ENCODE data around the gene SLC35D2. TPM values are rescaled to one million over a fixed set of nuclear protein-coding genes. Genes with fewer than 3 reads are reported as not detected.
"Not testable (repeated sequence)": the region's sequence is repeated elsewhere in the genome, so short reads cannot be mapped to it uniquely, and the experiment has no call there.

SLC35D2 gene
- total and polyA plus RNA-seq, 4 donors: 19.2 to 44.6 (median 27.5) TPM

- no peak for DNase-seq (ENCODE audit: low spot score)
- WGBS: 96% methylated on average over 6 of the region's 6 CpGs
- no peaks in the 10 kb centered on the region for H3K9me3 ChIP-seq (ENCODE audit: control insufficient read depth in 4 of 4, low read length in 3 of 4)
- no peaks in the 10 kb centered on the region for H3K4me1 ChIP-seq (ENCODE audit: control insufficient read depth in 4 of 4, insufficient read depth in 4 of 4, low read length in 3 of 4)
- peaks cover 3 to 33% (median 27%) of the 10 kb centered on the region in 4 donors for H3K36me3 ChIP-seq (ENCODE audit: control insufficient read depth in 4 of 4, insufficient read depth in 3 of 4, low read depth in 1 of 4, low read length in 3 of 4)
- TF ChIP-seq SP1 (IDR thresholded peaks at IDR 0.05): no peak
- TF ChIP-seq EGR1 (IDR thresholded peaks at IDR 0.05; ENCODE audit: low read depth in 2 of 2): no peak
- TF ChIP-seq ZBTB33 (IDR thresholded peaks at IDR 0.05): no peak
- no peak for TF ChIP-seq HNF4G (IDR thresholded peaks at IDR 0.05)
- no peak for TF ChIP-seq GABPA (IDR thresholded peaks at IDR 0.05 in 1 of 2, conservative IDR thresholded peaks at IDR 0.05 in 1 of 2)
- no peak for TF ChIP-seq RXRA (IDR thresholded peaks at IDR 0.05)
- no peak for TF ChIP-seq MAX (IDR thresholded peaks at IDR 0.05)
- TF ChIP-seq FOXA2 (IDR thresholded peaks at IDR 0.05): no peak
- H3K27me3 ChIP-seq (ENCODE audit: control insufficient read depth in 4 of 4, insufficient read depth in 4 of 4, low read length in 3 of 4): no peaks in the 10 kb centered on the region
- H3K9ac ChIP-seq (ENCODE audit: low read depth in 1 of 2, low read length in 2 of 2): no peak overlapping the region
- H3K4me3 ChIP-seq (ENCODE audit: low read depth in 1 of 3, low read length in 3 of 3): no peak overlapping the region
- no peak overlapping the region for H3K27ac ChIP-seq (ENCODE audit: low read depth in 1 of 2, low read length in 2 of 2)
Observed at GRCh38 chr9:96361668-96362067, 21.8 kb downstream of the SLC35D2 start.

- Histone ChIP-seq H3K27ac (ENCODE audit: low read depth in 1 of 2, low read length in 2 of 2) (no peak overlapping the region), H3K9me3 (ENCODE audit: control insufficient read depth in 4 of 4, low read length in 3 of 4) (no peaks in the 10 kb centered on the region), H3K9ac (ENCODE audit: low read depth in 1 of 2, low read length in 2 of 2) (no peak overlapping the region), H3K27me3 (ENCODE audit: control insufficient read depth in 4 of 4, insufficient read depth in 4 of 4, low read length in 3 of 4) (no peaks in the 10 kb centered on the region), H3K4me3 (ENCODE audit: low read depth in 1 of 3, low read length in 3 of 3) (no peak overlapping the region), H3K36me3 (ENCODE audit: control insufficient read depth in 4 of 4, insufficient read depth in 3 of 4, low read depth in 1 of 4, low read length in 3 of 4) (peaks cover 5 to 34% (median 30%) of the 10 kb centered on the region in 4 donors), H3K4me1 (ENCODE audit: control insufficient read depth in 4 of 4, insufficient read depth in 4 of 4, low read length in 3 of 4) (no peaks in the 10 kb centered on the region)
- WGBS: 92% methylated on average over 2 of the region's 2 CpGs
- no peak for DNase-seq (ENCODE audit: low spot score)
- TF ChIP-seq ZBTB33 (IDR thresholded peaks at IDR 0.05) (no peak), HNF4G (IDR thresholded peaks at IDR 0.05) (no peak), JUND (IDR thresholded peaks at IDR 0.05) (no peak), RXRA (IDR thresholded peaks at IDR 0.05) (no peak), REST (IDR thresholded peaks at IDR 0.05) (no peak)
Observed at GRCh38 chr9:96360976-96361375, 22.5 kb downstream of the SLC35D2 start.

- peaks cover 5 to 36% (median 32%) of the 10 kb centered on the region in 4 donors for H3K36me3 ChIP-seq (ENCODE audit: control insufficient read depth in 4 of 4, insufficient read depth in 3 of 4, low read depth in 1 of 4, low read length in 3 of 4)
- 96% methylated on average over 6 of the region's 6 CpGs for WGBS
- H3K4me3 ChIP-seq (ENCODE audit: low read depth in 1 of 3, low read length in 3 of 3); DNase-seq (ENCODE audit: low spot score); H3K9ac ChIP-seq (ENCODE audit: low read depth in 1 of 2, low read length in 2 of 2); H3K9me3 ChIP-seq (ENCODE audit: control insufficient read depth in 4 of 4, low read length in 3 of 4); H3K27ac ChIP-seq (ENCODE audit: low read depth in 1 of 2, low read length in 2 of 2); H3K27me3 ChIP-seq (ENCODE audit: control insufficient read depth in 4 of 4, insufficient read depth in 4 of 4, low read length in 3 of 4); H3K4me1 ChIP-seq (ENCODE audit: control insufficient read depth in 4 of 4, insufficient read depth in 4 of 4, low read length in 3 of 4): not testable (repeated sequence)
Observed at GRCh38 chr9:96360523-96360922, 23.0 kb downstream of the SLC35D2 start.
